ENCODE data around the gene ANKS3.

- TF ChIP-seq CTCF (IDR thresholded peaks at IDR 0.05) (no peak), EZH2 (IDR thresholded peaks at IDR 0.05; ENCODE audit: borderline replicate concordance, insufficient read depth, low read depth, low read length, poor library complexity, severe bottlenecking) (no peak)
Measured at GRCh38 chr16:4649744-4650442, 84.2 kb downstream of the ANKS3 start.
